Neutrophil (primary cell): ENCODE data around the gene ASTN2.

ENCODE experiments used
- H3K27ac ChIP-seq: fragments of 200-600 bp; sonication (generic); 2 replicates; pipeline ENCODE4 v1.5.1; 2016; ENCODE audit warnings: mild to moderate bottlenecking, moderate library complexity
- H3K27me3 ChIP-seq: fragments of 200-600 bp; sonication (generic); 2 replicates; pipeline ENCODE4 v1.6.0; 2016; ENCODE audit warnings: mild to moderate bottlenecking
- H3K36me3 ChIP-seq: fragments of 200-600 bp; sonication (generic); 2 replicates; pipeline ENCODE4 v1.5.1; 2017
- H3K4me1 ChIP-seq, 2 experiments: fragments of 200-600 bp in 1 of 2; sonication (generic) in 1 of 2; 1 replicate in 1 of 2; 2 replicates in 1 of 2; pipeline versions ENCODE4 v1.5.1 to v1.6.1; 2013 to 2016; ENCODE audit warnings: low read depth in 1 of 2, low read length in 1 of 2, mild to moderate bottlenecking in 1 of 2, moderate library complexity in 1 of 2; ENCODE audit not compliant: control insufficient read depth in 1 of 2, insufficient read depth in 1 of 2
- H3K4me3 ChIP-seq, 2 experiments: fragments of 200-600 bp in 1 of 2; sonication (generic) in 1 of 2; 1 replicate in 1 of 2; 2 replicates in 1 of 2; pipeline ENCODE4 v1.5.1; 2013 to 2016; ENCODE audit warnings: low read depth in 1 of 2, low read length in 1 of 2, mild to moderate bottlenecking in 1 of 2, moderate library complexity in 1 of 2
- H3K9me3 ChIP-seq: fragments of 200-600 bp; sonication (generic); 2 replicates; pipeline ENCODE4 v1.5.1; 2016
- CTCF ChIP-seq: fragments of 200-600 bp; sonication (generic); IDR thresholded peaks from 2 replicates; pipeline ENCODE4 v1.5.1; 2016; ENCODE audit warnings: antibody characterized with exemption

Gene ASTN2

GRCh38 chr9:116716438-116716837, 698.4 kb downstream of the ASTN2 start:
- Histone ChIP-seq H3K9me3 (no peaks in the 10 kb centered on the region), H3K4me1 (no peaks in the 10 kb centered on the region), H3K27ac (no peak overlapping the region), H3K27me3 (no peaks in the 10 kb centered on the region), H3K36me3 (no peaks in the 10 kb centered on the region), H3K4me3 (no peak overlapping the region)
- no peak for TF ChIP-seq CTCF

- Histone ChIP-seq H3K9me3 (no peaks in the 10 kb centered on the region), H3K27me3 (no peaks in the 10 kb centered on the region), H3K4me1 (no peaks in the 10 kb centered on the region), H3K4me3 (no peak overlapping the region), H3K27ac (no peak overlapping the region), H3K36me3 (no peaks in the 10 kb centered on the region)
- TF ChIP-seq CTCF = no peak
Measured at GRCh38 chr9:116715751-116716150, 699.1 kb downstream of the ASTN2 start.

- Histone ChIP-seq H3K36me3 (no peaks in the 10 kb centered on the region), H3K4me1 (no peaks in the 10 kb centered on the region), H3K9me3 (no peaks in the 10 kb centered on the region), H3K27me3 (no peaks in the 10 kb centered on the region), H3K4me3 (no peak overlapping the region), H3K27ac (no peak overlapping the region)
- no peak for TF ChIP-seq CTCF
Measured at GRCh38 chr9:116713271-116713670, 701.6 kb downstream of the ASTN2 start.

- Histone ChIP-seq H3K4me3 (no peak overlapping the region), H3K27ac (no peak overlapping the region), H3K9me3 (no peaks in the 10 kb centered on the region), H3K36me3 (no peaks in the 10 kb centered on the region), H3K27me3 (no peaks in the 10 kb centered on the region), H3K4me1 (no peaks in the 10 kb centered on the region)
- no peak for TF ChIP-seq CTCF
Measured at GRCh38 chr9:116712781-116713180, 702.1 kb downstream of the ASTN2 start.

- Histone ChIP-seq H3K27ac (no peak overlapping the region), H3K9me3 (no peaks in the 10 kb centered on the region), H3K4me1 (no peaks in the 10 kb centered on the region), H3K36me3 (no peaks in the 10 kb centered on the region), H3K4me3 (no peak overlapping the region), H3K27me3 (no peaks in the 10 kb centered on the region)
- no peak for TF ChIP-seq CTCF
Measured at GRCh38 chr9:116706310-116707290, 708.3 kb downstream of the ASTN2 start.
